Lower leg skin (tissue), 4 donors: ENCODE results near the gene MAPK12. TPM values are rescaled to one million over a fixed set of nuclear protein-coding genes. Genes with fewer than 3 reads are reported as not detected.

Source experiments
- DNase-seq, 2 donors: peaks; one replicate each; pipeline ENCODE4 v3.0.0-alpha.2; 2019; ENCODE audit warnings: low spot score in 2 of 2
- H3K4me3 ChIP-seq: fragments of 200-600 bp; sonication (generic); 2 replicates; pipeline ENCODE4 v1.5.1; 2017; ENCODE audit warnings: mild to moderate bottlenecking, low read depth; ENCODE audit not compliant: poor library complexity, severe bottlenecking
- POLR2A ChIP-seq, 2 donors: fragments of 450-650 bp; IDR thresholded peaks; one replicate each; pipeline ENCODE4 v1.6.1; 2016 to 2017; ENCODE audit warnings: antibody characterized with exemption in 2 of 2, mild to moderate bottlenecking in 1 of 2, moderate library complexity in 1 of 2
- WGBS, 2 donors: methylation state at CpG; one replicate each; pipeline ENCODE4 v1.1.5; 2018; 5-methylcytosine and 5-hydroxymethylcytosine counted together
- intact Hi-C: fragments of 100-400 bp; cut with DNase I; formaldehyde crosslinking; loops from one replicate; pipeline ENCODE4 v1.15.0; 2023; ENCODE audit warnings: low total_unique reads
- total RNA-seq, 4 donors: library from RNA; depleted of rRNA; stranded (reverse); fragments of >200 nt; gene quantifications; one replicate each; pipeline ENCODE4 v1.1.0, GENCODE V29; 2016
- TF ChIP-seq, protein P1 (sequence below), 3 donors: fragments of 450-650 bp; IDR thresholded peaks; one replicate each; pipeline ENCODE4 v1.5.1; 2016; ENCODE audit warnings: antibody characterized with exemption in 3 of 3, mild to moderate bottlenecking in 3 of 3, moderate library complexity in 2 of 3

MAPK12 gene
- total RNA-seq, 4 donors from 2014 or later, result 0.99 to 3.5 (median 1.8) TPM

DNA sequence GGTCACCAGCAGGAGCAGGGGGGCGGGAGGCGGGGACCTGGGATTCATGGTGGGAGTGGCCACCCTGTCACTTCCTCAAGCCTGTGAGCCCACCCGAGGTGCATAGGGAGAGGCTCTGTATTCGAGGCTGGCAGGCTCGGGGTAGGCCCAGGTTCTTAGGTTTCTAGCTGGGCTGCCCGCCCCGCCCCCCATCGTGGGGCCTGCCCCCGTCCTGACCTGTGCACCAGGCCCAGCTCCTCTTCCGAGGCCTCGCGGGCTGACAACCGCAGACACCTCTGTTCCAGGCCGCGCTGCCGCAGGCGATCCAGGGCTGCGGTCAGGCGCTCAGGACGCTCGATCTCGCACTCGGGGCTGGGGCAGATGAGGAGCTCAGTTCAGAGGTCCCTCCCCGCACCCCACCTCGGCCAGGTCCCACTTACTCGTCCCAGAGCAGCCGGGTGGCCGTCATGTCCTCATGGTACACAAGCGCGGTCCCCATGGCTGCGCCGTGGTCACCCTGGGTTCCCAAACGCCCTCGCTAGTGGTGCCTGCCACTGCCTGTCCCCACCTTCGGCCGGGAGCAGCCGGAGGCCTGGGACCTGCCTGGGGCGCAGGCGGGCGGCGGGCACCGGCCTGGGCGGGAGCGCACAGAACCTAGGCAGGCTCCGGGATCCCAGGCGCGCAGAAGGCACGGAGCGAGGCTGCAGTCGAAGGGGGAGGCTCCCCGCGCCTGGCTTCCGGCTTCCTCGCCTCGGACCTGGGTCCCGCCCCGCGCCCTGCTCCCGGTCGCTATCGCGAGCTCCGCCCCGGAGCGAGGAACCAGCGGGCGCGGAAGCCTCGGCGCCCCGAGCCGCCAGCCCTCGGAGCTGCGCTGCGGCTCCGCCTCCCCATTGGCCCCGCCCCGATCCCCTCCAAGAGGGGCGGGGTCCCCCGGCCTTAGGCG is 10.7 kb downstream of the MAPK12 start, which contains the start of gene HDAC10:
Gene HDAC10, minus strand, starts transcription at position 711 of the 922 bp plus-strand sequence. Its CDS starts 233 bp downstream, at position 478.
- peak within 1 kb of the TSS; percentile 47 for H3K4me3 ChIP-seq
- TF ChIP-seq, protein P1, sequence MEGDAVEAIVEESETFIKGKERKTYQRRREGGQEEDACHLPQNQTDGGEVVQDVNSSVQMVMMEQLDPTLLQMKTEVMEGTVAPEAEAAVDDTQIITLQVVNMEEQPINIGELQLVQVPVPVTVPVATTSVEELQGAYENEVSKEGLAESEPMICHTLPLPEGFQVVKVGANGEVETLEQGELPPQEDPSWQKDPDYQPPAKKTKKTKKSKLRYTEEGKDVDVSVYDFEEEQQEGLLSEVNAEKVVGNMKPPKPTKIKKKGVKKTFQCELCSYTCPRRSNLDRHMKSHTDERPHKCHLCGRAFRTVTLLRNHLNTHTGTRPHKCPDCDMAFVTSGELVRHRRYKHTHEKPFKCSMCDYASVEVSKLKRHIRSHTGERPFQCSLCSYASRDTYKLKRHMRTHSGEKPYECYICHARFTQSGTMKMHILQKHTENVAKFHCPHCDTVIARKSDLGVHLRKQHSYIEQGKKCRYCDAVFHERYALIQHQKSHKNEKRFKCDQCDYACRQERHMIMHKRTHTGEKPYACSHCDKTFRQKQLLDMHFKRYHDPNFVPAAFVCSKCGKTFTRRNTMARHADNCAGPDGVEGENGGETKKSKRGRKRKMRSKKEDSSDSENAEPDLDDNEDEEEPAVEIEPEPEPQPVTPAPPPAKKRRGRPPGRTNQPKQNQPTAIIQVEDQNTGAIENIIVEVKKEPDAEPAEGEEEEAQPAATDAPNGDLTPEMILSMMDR (IDR thresholded peaks at IDR 0.05), result no peak
- TF ChIP-seq POLR2A (IDR thresholded peaks at IDR 0.05), result no peak
- WGBS, 2 donors, result 5% methylated on average over 24 of the region's 81 CpGs; no CpG with 5 or more reads in 1 of the 2 donors
- intact Hi-C loops, result loop anchor here (5.0 kb wide), 1 partner anchor 91 kb away; the partner anchor contains the start of gene PPP6R2
- peak; percentile 63 to 96 for DNase-seq

GRCh38 chr22:50250249-50250554 is 11.3 kb downstream of the MAPK12 start:
- no peak overlapping the region for H3K4me3 ChIP-seq
- 74 to 81% methylated on average over 11 of the region's 11 CpGs for WGBS, 2 donors
- TF ChIP-seq, protein P1 (IDR thresholded peaks at IDR 0.05), result no peak
- no peak for TF ChIP-seq POLR2A (IDR thresholded peaks at IDR 0.05)
- intact Hi-C loops, result loop anchor here (5.0 kb wide), 1 partner anchor 92 kb away; the partner anchor contains the start of gene PPP6R2
- no peak for DNase-seq

DNA sequence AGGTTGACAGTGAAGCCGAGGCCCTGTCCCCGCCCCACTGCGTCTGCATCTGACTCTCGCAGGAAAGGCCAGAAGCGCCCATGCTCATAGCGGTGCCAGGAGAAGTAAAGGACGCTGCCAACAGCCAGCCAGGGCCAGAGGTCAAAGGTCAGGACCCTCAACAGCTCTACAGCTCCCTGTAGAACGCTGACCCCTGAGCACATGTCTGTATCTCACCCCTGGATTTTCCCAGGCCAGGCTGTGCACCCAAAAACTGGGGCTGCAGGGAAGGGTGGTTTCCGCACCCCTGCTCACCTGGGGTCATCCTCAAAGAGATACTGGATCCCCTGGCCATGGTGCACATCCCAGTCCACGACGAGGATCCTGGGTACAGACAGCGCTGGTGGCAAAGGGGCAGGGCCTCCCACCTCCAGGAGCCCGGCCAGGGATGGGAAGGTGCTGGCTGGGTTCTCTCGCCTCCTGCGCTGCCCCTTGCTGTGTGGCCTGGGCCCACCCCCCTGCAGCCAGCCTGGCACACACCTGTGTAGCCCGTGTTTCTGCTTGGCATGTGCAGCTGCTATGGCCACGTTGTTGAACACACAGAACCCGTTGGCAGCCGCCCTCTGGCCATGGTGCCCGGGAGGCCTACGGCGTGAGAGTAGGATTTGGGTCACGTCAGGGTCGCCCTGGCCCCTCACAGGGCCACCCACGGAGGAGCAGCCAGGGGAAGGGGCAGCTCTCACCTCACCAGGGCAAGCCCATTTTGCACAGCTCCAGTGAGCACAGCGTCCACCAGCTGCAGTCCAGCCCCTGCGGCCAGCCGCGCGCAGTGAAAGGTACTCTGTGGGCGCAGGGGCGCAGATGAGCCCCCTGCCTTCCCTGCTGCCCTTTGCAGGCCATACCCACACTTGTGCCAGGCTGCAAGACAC is 11.9 kb downstream of the MAPK12 start:
- TF ChIP-seq POLR2A (IDR thresholded peaks at IDR 0.05), result no peak

DNA sequence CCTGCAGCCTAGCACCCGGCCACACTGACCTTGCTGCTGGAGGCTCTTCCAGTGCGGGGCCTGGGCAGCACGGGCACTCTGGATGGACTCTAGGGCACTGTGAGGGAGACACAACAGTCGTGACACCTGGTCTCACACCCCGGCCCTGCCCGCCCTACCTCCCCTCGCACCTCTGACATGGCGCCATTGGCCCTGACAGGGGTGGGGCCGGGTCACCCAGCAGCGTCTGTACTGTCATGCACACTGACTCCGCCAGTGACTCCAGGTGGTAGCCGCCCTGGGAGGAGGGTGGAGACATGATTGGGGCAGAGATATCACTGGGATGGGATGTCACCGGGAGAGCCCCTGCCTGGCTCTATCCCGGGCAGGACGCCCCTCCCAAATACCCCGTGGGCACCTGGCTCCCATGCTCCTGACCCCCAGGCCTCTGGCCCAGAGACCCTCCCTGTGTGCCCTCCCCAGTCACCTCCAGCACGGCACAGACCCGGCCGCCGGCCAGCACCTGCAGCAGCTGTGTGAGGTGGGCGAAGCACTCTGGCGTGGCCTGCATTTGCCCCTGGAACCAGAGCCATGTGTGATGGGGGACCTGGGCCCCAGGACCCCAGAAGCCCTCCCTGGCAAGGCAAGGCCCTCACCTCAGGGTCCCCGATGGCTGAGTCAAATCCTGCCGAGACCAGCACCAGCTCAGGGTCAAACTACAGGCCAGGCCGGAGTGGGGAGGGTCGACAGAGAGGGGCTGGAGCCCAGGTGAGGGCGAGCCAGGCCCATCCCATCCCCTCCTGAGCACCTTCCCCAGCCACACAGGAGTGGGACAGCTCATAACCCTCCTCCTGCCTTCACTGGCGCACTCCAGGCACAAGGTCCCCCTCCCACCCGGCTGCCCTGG is 13.0 kb downstream of the MAPK12 start:
- no peak for TF ChIP-seq POLR2A (IDR thresholded peaks at IDR 0.05)
- TF ChIP-seq, protein P1 (IDR thresholded peaks at IDR 0.05), result no peak

More for the DNA sequence above, 11.9 kb downstream of the MAPK12 start:
- WGBS, 2 donors, result 86% methylated on average over 29 to 30 of the region's 32 CpGs
- DNase-seq, result no peak
- H3K4me3 ChIP-seq, result no peak overlapping the region
- intact Hi-C loops, result loop anchor here (5.0 kb wide), 1 partner anchor 93 kb away; the partner anchor contains the start of gene PPP6R2

DNA sequence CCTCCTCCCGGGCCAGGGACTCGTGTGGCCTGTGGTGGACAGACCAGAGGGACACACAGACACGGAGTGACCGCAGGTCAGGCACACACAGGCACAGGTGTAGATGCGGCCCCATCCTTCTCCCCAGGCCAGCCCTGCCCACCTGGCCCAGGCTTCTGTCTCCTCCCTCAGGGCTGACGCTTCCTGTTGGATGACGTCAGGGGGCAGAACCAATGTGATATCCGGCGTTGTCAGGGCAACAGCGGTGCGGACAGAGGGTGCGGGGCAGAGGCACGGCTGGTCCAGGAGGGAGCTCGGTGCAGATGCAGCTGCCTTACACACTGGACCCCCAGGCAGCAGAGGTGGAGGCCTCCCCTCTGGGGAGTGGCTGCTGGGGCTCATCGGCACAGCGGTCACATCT is 13.7 kb downstream of the MAPK12 start:
- TF ChIP-seq, protein P1 (IDR thresholded peaks at IDR 0.05), result no peak
- TF ChIP-seq POLR2A (IDR thresholded peaks at IDR 0.05), result no peak
- intact Hi-C loops, result no loop called here
- WGBS, 2 donors, result 10 to 26% methylated on average over 10 to 11 of the region's 16 CpGs
- no peak for DNase-seq
- H3K4me3 ChIP-seq, result no peak overlapping the region

More for the DNA sequence above, 13.0 kb downstream of the MAPK12 start:
- 70 to 80% methylated on average over 16 to 25 of the region's 29 CpGs for WGBS, 2 donors
- DNase-seq, result no peak
- intact Hi-C loops, result no loop called here
- H3K4me3 ChIP-seq, result no peak overlapping the region
